Activated naive CD4-positive, alpha-beta T cell treated with anti-CD3 and anti-CD28 coated beads for 36 hours (primary cell): ENCODE data around the gene HPCAL1. TPM values are rescaled to one million over a fixed set of nuclear protein-coding genes. Genes with fewer than 3 reads are reported as not detected.

Experiments used
- CTCF ChIA-PET: fragments of 350-600 bp; sonication (Branson Sonifier 250); formaldehyde crosslinking; loops from one replicate; lab custom pipeline; 2021; ENCODE audit warnings: antibody characterized with exemption; lab: Charles Lee
- DNase-seq: peaks from one replicate; pipeline ENCODE4 v3.0.0-alpha.2; 2020
- H3K27ac Mint-ChIP-seq: one replicate; pipeline ENCODE4 v1.8.0; 2021; ENCODE audit warnings: mild to moderate bottlenecking, mixed read lengths
- H3K27me3 Mint-ChIP-seq: one replicate; pipeline ENCODE4 v1.8.0; 2021; ENCODE audit warnings: low read depth, mixed read lengths
- H3K36me3 Mint-ChIP-seq: one replicate; pipeline ENCODE4 v1.8.0; 2021; ENCODE audit warnings: low read depth, mixed read lengths
- H3K4me1 Mint-ChIP-seq: one replicate; pipeline ENCODE4 v1.8.0; 2021; ENCODE audit warnings: low read depth, mixed read lengths
- H3K4me3 Mint-ChIP-seq: one replicate; pipeline ENCODE4 v1.8.0; 2021; ENCODE audit warnings: mild to moderate bottlenecking, moderate library complexity, mixed read lengths
- H3K9me3 Mint-ChIP-seq: one replicate; pipeline ENCODE4 v1.8.0; 2021; ENCODE audit warnings: mixed read lengths
- intact Hi-C: fragments of 100-400 bp; cut with micrococcal nuclease; formaldehyde crosslinking; loops from one replicate; pipeline ENCODE4 v1.15.1; 2023
- total RNA-seq, 2 experiments: library from RNA; stranded (reverse); gene quantifications; one replicate each; pipeline ENCODE4 v1.2.3, GENCODE V29; 2021

Gene HPCAL1
- total RNA-seq, 2 experiments from 2014 or later, result 71.4 to 73.8 TPM

DNA sequence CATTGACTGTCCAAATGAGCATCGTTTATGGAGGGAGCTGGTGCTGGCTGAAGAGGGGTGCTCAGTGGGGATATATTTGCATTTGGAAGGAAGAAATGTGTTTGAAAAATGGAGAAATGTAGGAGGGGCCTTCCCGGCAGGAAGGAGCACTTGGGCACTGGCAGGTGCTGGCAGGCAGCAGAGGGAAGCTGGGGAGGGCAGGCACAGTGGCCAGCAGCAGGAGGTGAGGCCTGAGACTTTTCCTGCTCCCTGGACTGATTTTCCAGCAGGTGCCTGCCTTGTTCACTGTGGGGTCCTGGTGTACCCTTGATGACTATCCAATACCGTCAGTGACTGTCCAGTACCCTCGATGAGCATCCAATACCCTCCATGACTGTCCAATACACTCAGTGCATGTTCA, 20.8 kb upstream of the HPCAL1 start:
- CTCF ChIA-PET, result no interaction called here
- H3K27ac Mint-ChIP-seq, result no peak overlapping the region

DNA sequence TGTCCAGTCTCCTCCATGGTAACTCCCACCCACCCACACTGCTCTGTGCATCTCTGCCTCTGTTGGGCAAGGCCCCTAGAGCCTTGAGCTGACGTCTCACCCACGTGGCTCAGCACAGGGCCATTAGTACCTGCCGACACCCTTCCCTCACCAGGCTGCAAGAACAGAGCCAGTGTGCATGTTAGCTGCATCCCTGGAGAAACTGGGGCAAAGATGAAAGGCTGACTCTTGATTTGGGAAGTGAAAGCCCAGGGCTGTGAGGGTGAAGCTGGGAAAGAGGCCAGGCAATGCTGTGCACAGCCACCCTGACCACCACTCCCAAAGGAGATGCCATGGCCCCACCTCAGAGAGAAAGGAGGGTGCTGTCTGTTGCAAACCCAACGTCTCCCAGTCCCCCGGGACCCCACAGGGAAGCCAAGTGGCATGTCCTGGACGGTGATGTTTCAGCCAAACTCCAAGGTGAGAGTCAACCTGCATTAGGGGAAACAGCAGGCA, 20.0 kb upstream of the HPCAL1 start:
- H3K36me3 Mint-ChIP-seq, result no peaks in the 10 kb centered on the region
- H3K9me3 Mint-ChIP-seq, result no peaks in the 10 kb centered on the region
- peaks cover 9% of the 10 kb centered on the region for H3K4me1 Mint-ChIP-seq
- intact Hi-C loops, result no loop called here
- no peak for DNase-seq
- CTCF ChIA-PET, result no interaction called here
- no peak overlapping the region for H3K4me3 Mint-ChIP-seq
- H3K27ac Mint-ChIP-seq, result no peak overlapping the region
- no peaks in the 10 kb centered on the region for H3K27me3 Mint-ChIP-seq

More for the DNA sequence above, 20.8 kb upstream of the HPCAL1 start:
- Mint-ChIP-seq H3K9me3 (no peaks in the 10 kb centered on the region), H3K4me1 (peaks cover 9% of the 10 kb centered on the region), H3K4me3 (no peak overlapping the region), H3K36me3 (no peaks in the 10 kb centered on the region), H3K27me3 (no peaks in the 10 kb centered on the region)
- DNase-seq, result no peak
- intact Hi-C loops, result no loop called here

- CTCF ChIA-PET, result interaction anchor here (0.7 to 2.4 kb wide), 3 partner anchors 12 to 20 kb away, joined by 3 to 6 read pairs (median 4); partner anchors contain the start of gene HPCAL1
- Mint-ChIP-seq H3K9me3 (no peaks in the 10 kb centered on the region), H3K36me3 (no peaks in the 10 kb centered on the region), H3K27ac (no peak overlapping the region), H3K27me3 (no peaks in the 10 kb centered on the region), H3K4me3 (no peak overlapping the region), H3K4me1 (peaks cover 5% of the 10 kb centered on the region)
- intact Hi-C loops, result no loop called here
- DNase-seq, result no peak
Observed at GRCh38 chr2:10283106-10284062, 19.3 kb upstream of the HPCAL1 start.

DNA sequence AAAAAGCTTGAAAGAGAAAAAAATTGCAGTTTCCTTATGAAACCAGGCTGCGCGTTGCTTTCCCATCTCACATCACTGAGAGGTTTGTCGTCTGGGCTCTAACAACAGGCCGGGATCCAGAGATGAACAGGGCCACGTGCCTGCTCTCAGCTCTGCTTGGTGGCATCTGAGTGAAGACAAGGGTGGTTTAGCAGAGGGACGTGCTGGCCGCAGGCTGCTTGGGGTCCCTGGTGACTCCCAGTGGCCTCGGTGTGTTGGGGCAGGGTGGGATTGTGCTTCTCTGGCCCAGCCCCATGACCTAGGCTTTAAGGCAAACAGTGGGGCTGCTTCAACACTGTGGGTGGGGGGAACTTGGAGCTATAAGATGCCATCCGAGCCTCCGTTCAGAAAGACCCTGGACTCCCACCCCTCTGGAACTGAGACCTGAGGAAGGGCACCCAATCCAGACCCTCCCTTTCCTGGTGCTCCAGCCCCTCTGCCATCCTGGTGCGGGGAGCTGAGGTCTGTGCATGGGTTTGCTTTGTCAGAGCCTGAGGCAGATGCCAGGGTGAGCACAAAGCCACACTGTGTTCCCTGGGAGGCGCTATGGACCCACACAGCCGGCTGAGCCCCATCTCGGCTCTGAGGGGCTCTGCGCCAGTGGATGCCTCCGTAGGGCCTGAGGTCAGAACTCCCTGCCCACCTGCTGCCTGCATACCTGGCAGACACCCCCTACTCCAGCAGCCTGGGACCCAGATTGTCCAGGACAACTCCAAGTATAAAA, 18.4 kb upstream of the HPCAL1 start:
- Mint-ChIP-seq H3K36me3 (no peaks in the 10 kb centered on the region), H3K4me3 (no peak overlapping the region), H3K27me3 (no peaks in the 10 kb centered on the region), H3K9me3 (no peaks in the 10 kb centered on the region), H3K4me1 (peaks cover 3% of the 10 kb centered on the region), H3K27ac (no peak overlapping the region)
- intact Hi-C loops, result no loop called here
- DNase-seq, result no peak
- CTCF ChIA-PET, result interaction anchor here (0.7 to 2.4 kb wide), 4 partner anchors 11 to 124 kb away, joined by 3 to 6 read pairs (median 4); partner anchors contain the start of gene HPCAL1

GRCh38 chr2:10285191-10285555, 17.5 kb upstream of the HPCAL1 start:
- Mint-ChIP-seq H3K9me3 (no peaks in the 10 kb centered on the region), H3K27me3 (no peaks in the 10 kb centered on the region), H3K4me3 (no peak overlapping the region), H3K4me1 (peaks cover 3% of the 10 kb centered on the region), H3K27ac (no peak overlapping the region), H3K36me3 (no peaks in the 10 kb centered on the region)
- DNase-seq, result no peak
- intact Hi-C loops, result no loop called here
- CTCF ChIA-PET, result interaction anchor here (1.2 to 2.4 kb wide), 2 partner anchors 10 to 123 kb away, joined by 3 to 6 read pairs; no protein-coding TSS in a partner anchor

DNA sequence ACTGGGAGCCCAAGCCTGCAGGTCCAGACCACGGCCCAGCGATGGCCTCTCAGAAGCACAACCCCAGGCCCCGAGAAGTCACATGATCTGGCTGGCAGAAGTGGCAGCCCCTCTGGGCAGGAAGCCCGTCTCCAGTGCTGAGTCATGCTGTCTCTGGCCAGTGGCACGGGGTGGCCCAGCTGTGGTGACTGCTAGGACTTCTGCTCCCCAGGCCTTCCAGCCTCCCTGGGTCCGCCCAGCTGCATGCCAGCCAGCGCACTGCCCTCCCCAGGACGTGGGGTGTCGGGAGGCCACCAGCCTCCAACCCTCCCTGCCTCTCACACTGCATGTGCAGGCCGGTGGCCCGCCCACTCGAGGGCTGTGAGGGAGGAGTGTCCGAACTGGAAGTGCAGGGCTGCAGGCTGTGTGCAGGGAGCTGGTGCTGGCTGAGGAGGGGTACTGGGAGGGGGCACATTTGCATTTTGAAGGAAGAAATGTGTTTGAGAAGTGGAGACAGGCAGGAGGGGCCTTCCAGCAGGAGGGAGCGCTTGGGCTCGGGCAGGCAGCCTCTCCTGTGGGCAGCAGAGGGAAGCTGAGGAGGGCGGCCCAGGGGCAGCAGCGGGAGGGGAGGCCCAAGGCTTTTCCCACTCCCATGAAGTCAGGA, 17.0 kb upstream of the HPCAL1 start:
- Mint-ChIP-seq H3K4me3 (no peak overlapping the region), H3K27me3 (no peaks in the 10 kb centered on the region), H3K4me1 (peaks cover 3% of the 10 kb centered on the region), H3K9me3 (no peaks in the 10 kb centered on the region), H3K36me3 (no peaks in the 10 kb centered on the region), H3K27ac (no peak overlapping the region)
- intact Hi-C loops, result no loop called here
- CTCF ChIA-PET, result interaction anchor here (1.2 to 2.4 kb wide), 2 partner anchors 9 to 122 kb away, joined by 3 to 6 read pairs; no protein-coding TSS in a partner anchor
- no peak for DNase-seq

- intact Hi-C loops, result no loop called here
- CTCF ChIA-PET, result interaction anchor here (1.2 kb wide), 1 partner anchor 122 kb away, joined by 3 read pairs; no protein-coding TSS in a partner anchor
- Mint-ChIP-seq H3K27ac (no peak overlapping the region), H3K4me1 (peaks cover 3% of the 10 kb centered on the region), H3K27me3 (no peaks in the 10 kb centered on the region), H3K9me3 (no peaks in the 10 kb centered on the region), H3K4me3 (no peak overlapping the region), H3K36me3 (no peaks in the 10 kb centered on the region)
- no peak for DNase-seq
Observed at GRCh38 chr2:10286216-10287037, 16.3 kb upstream of the HPCAL1 start.

GRCh38 chr2:10287761-10288160, 14.9 kb upstream of the HPCAL1 start:
- H3K4me1 Mint-ChIP-seq, result peaks cover 3% of the 10 kb centered on the region
- CTCF ChIA-PET, result interaction anchor here (1.2 kb wide), 1 partner anchor 120 kb away, joined by 3 read pairs; no protein-coding TSS in a partner anchor
- no peaks in the 10 kb centered on the region for H3K27me3 Mint-ChIP-seq
- no peaks in the 10 kb centered on the region for H3K36me3 Mint-ChIP-seq
- DNase-seq, result no peak
- intact Hi-C loops, result no loop called here
- H3K9me3 Mint-ChIP-seq, result no peaks in the 10 kb centered on the region
- no peak overlapping the region for H3K4me3 Mint-ChIP-seq
- H3K27ac Mint-ChIP-seq, result no peak overlapping the region

DNA sequence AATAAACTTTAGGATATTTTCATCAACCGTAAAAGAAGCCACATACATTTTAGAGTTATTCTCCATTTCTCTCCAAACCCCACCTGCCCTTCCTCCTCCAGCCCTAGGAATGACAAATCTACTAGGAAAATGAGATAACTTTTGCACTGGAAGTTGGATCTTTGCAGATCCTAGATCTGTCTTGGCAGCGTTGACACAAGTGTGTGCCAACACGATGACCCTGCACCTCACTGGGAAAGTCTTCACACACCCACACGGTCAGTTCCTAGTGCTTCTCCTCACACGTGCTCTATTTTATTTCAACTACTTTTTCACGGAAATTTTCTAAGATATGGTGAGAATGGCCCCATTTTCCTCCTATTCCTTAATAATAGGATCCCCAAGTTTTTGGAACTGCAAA, 14.1 kb upstream of the HPCAL1 start:
- H3K27ac Mint-ChIP-seq, result no peak overlapping the region
- H3K4me3 Mint-ChIP-seq, result no peak overlapping the region
- no peaks in the 10 kb centered on the region for H3K27me3 Mint-ChIP-seq
- intact Hi-C loops, result no loop called here
- peaks cover 1% of the 10 kb centered on the region for H3K9me3 Mint-ChIP-seq
- DNase-seq, result no peak
- CTCF ChIA-PET, result interaction anchor here (1.0 kb wide), 1 partner anchor 146 kb away, joined by 4 read pairs; no protein-coding TSS in a partner anchor
- no peaks in the 10 kb centered on the region for H3K36me3 Mint-ChIP-seq
- H3K4me1 Mint-ChIP-seq, result no peaks in the 10 kb centered on the region

DNA sequence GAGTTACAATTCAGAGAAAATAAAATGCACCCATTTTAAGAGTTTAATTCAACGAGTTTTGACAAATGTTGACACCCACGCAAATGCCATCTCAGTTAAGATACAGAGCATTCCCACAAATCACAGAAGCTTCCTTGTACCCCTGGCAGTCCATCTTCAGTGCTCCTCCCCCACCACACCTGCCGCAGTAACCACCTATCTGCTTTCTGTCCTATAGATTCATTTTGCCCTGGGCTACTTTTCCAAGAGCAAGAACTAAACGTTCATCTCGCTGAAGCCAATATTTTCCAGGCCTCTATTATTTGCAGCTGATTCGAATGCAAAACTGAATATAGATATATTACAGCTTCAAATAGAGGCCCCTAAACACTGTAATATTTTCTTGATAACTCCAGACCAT, 13.4 kb upstream of the HPCAL1 start:
- CTCF ChIA-PET, result interaction anchor here (1.0 kb wide), 1 partner anchor 146 kb away, joined by 4 read pairs; no protein-coding TSS in a partner anchor
- H3K9me3 Mint-ChIP-seq, result peaks cover 8% of the 10 kb centered on the region

DNA sequence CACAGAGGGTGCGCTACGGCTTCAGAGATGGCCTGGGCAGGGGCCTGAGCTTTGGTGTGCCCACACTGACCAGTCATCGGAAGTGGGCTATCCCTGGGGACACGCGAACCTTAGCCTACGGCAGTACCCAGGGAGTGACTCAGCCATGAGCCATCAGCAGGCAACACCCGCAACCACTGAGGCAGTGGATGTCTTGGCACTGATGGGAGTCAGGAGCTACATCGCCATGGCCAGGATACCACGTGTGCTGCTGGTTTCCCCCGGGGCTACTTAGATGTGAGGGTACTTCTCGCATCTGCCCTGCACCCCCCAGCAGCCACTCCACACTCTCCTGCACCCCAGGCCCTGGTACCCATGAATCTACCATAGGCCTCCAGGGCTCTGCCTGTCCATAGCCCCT, 12.8 kb upstream of the HPCAL1 start:
- intact Hi-C loops, result no loop called here
- CTCF ChIA-PET, result interaction anchor here (0.5 to 1.2 kb wide), 2 partner anchors 15 to 119 kb away, joined by 3 read pairs; no protein-coding TSS in a partner anchor
- no peak overlapping the region for H3K27ac Mint-ChIP-seq
- no peaks in the 10 kb centered on the region for H3K4me1 Mint-ChIP-seq
- H3K9me3 Mint-ChIP-seq, result peaks cover 9% of the 10 kb centered on the region
- no peak for DNase-seq
- no peaks in the 10 kb centered on the region for H3K27me3 Mint-ChIP-seq
- no peak overlapping the region for H3K4me3 Mint-ChIP-seq
- no peaks in the 10 kb centered on the region for H3K36me3 Mint-ChIP-seq

More for the DNA sequence above, 13.4 kb upstream of the HPCAL1 start:
- no peaks in the 10 kb centered on the region for H3K27me3 Mint-ChIP-seq
- intact Hi-C loops, result no loop called here
- H3K36me3 Mint-ChIP-seq, result no peaks in the 10 kb centered on the region
- no peak overlapping the region for H3K27ac Mint-ChIP-seq
- H3K4me3 Mint-ChIP-seq, result no peak overlapping the region
- DNase-seq, result no peak
- H3K4me1 Mint-ChIP-seq, result no peaks in the 10 kb centered on the region
